HCT116 (cell line): ENCODE measurements around the gene TAGLN2. TPM values are rescaled to one million over a fixed set of nuclear protein-coding genes. Genes with fewer than 3 reads are reported as not detected.

Source experiments
- ATAC-seq: fragments of 200-7000 bp; cut with Tn5 transposase; 2 replicates; pipeline ENCODE4 v1.9.1; 2020; ENCODE audit warnings: mild to moderate bottlenecking, moderate library complexity
- BruUV-seq: library from RNA; stranded (reverse); fragments of 400-500 nt; replicated peaks from 2 replicates; lab custom pipeline; 2021; lab: Mats Ljungman, UMichigan
- CTCF ChIA-PET: fragments of 300-600 bp; sonication (Branson Sonifier 250); formaldehyde crosslinking; loops from one replicate; lab custom pipeline; 2021; ENCODE audit warnings: antibody characterized with exemption; lab: Charles Lee
- POLR2A ChIA-PET: fragments of 300-600, 350-600 bp; sonication (Branson Sonifier 250); formaldehyde crosslinking; loops from one replicate; lab custom pipeline; 2021; ENCODE audit warnings: antibody characterized with exemption; lab: Charles Lee
- RAD21 ChIA-PET, 2 experiments: fragments of 300-600 bp; sonication (Branson Sonifier 250); formaldehyde crosslinking; loops; one replicate each; lab custom pipeline; 2023; ENCODE audit warnings: low total read pairs in 2 of 2; ENCODE audit not compliant: uncharacterized antibody in 2 of 2, unreplicated experiment in 2 of 2, low non-redundant PET in 1 of 2; lab: Charles Lee
- DNase-seq: peaks from one replicate; pipeline ENCODE4 v3.0.0-alpha.2; 2010; ENCODE audit warnings: low read depth, low spot score
- H2AFZ ChIP-seq: fragments of 200-600 bp; shearing (Covaris generic), sonication (generic); 2 replicates; pipeline ENCODE4 v1.6.1; 2017; ENCODE audit warnings: low read depth, mixed run types, mixed read lengths, antibody characterized with exemption, low read length; ENCODE audit not compliant: poor library complexity, severe bottlenecking
- H3K27ac ChIP-seq: 2 replicates; pipeline ENCODE4 v1.5.1; 2012; ENCODE audit warnings: low read depth, low read length
- H3K27me3 ChIP-seq: fragments of 200-600 bp; sonication (generic); 2 replicates; pipeline ENCODE4 v1.6.1; 2016; ENCODE audit warnings: mixed run types, low read length, mixed read lengths; ENCODE audit not compliant: insufficient read depth
- H3K36me3 ChIP-seq, 2 experiments: fragments of 200-500 bp in 1 of 2; fragments of 200-600 bp in 1 of 2; sonication (Bioruptor generic) in 1 of 2; sonication (generic) in 1 of 2; 2 replicates each; pipeline versions ENCODE4 v1.5.1 to v1.6.1; 2014 to 2016; ENCODE audit warnings: low read length in 2 of 2, inconsistent platforms in 1 of 2, mixed read lengths in 1 of 2, mixed run types in 1 of 2; ENCODE audit not compliant: insufficient read depth in 2 of 2, control insufficient read depth in 1 of 2
- H3K4me1 ChIP-seq, 2 experiments: fragments of 200-600 bp in 1 of 2; sonication (generic) in 1 of 2; 2 replicates each; pipeline versions ENCODE4 v1.5.1 to v1.6.1; 2012 to 2017; ENCODE audit warnings: low read length in 2 of 2, inconsistent platforms in 1 of 2, mild to moderate bottlenecking in 1 of 2, mixed read lengths in 1 of 2, mixed run types in 1 of 2, moderate library complexity in 1 of 2; ENCODE audit not compliant: insufficient read depth in 2 of 2, control insufficient read depth in 1 of 2
- H3K4me2 ChIP-seq: fragments of 200-600 bp; sonication (generic); 2 replicates; pipeline ENCODE4 v1.6.1; 2017; ENCODE audit warnings: mixed run types, low read length, mixed read lengths
- H3K4me3 ChIP-seq, 2 experiments: fragments of 200-600 bp in 1 of 2; sonication (generic) in 1 of 2; replicated peaks in 1 of 2; 2 replicates each; pipeline ENCODE4 v1.5.1; 2011 to 2016; ENCODE audit warnings: low read length in 2 of 2, control low read depth in 1 of 2, low read depth in 1 of 2, mild to moderate bottlenecking in 1 of 2, mixed read lengths in 1 of 2, mixed run types in 1 of 2
- H3K79me2 ChIP-seq: fragments of 200-600 bp; sonication (generic); 2 replicates; pipeline ENCODE4 v1.6.1; 2017; ENCODE audit warnings: mild to moderate bottlenecking, mixed run types, low read length, moderate library complexity, mixed read lengths; ENCODE audit not compliant: insufficient read depth
- H3K9ac ChIP-seq: fragments of 200-600 bp; sonication (generic); 2 replicates; pipeline ENCODE4 v1.6.1; 2016; ENCODE audit warnings: low read length, mixed read lengths
- H3K9me2 ChIP-seq: fragments of 200-600 bp; sonication (generic), shearing (Covaris generic); 2 replicates; pipeline ENCODE4 v1.6.1; 2017; ENCODE audit warnings: mixed run types, mild to moderate bottlenecking, moderate library complexity; ENCODE audit not compliant: insufficient read depth
- H3K9me3 ChIP-seq, 2 experiments: fragments of 200-500 bp in 1 of 2; fragments of 200-600 bp in 1 of 2; sonication (Bioruptor generic) in 1 of 2; sonication (generic) in 1 of 2; 2 replicates each; pipeline ENCODE4 v1.6.1; 2014 to 2017; ENCODE audit warnings: low read length in 2 of 2, mixed read lengths in 2 of 2, inconsistent platforms in 1 of 2, low read depth in 1 of 2, mild to moderate bottlenecking in 1 of 2, mixed run types in 1 of 2, moderate library complexity in 1 of 2; ENCODE audit not compliant: control insufficient read depth in 1 of 2, insufficient read depth in 1 of 2
- H4K20me1 ChIP-seq: fragments of 200-600 bp; sonication (generic), shearing (Covaris generic); 2 replicates; pipeline ENCODE4 v1.6.1; 2017; ENCODE audit warnings: mixed run types, mild to moderate bottlenecking, moderate library complexity; ENCODE audit not compliant: insufficient read depth
- CBX3 ChIP-seq: IDR thresholded peaks from 2 replicates; pipeline ENCODE4 v1.6.1; 2012; ENCODE audit warnings: low read depth
- CEBPB ChIP-seq: IDR thresholded peaks from 2 replicates; pipeline ENCODE4 v1.6.1; 2012; ENCODE audit warnings: low read depth
- EZH2 ChIP-seq: fragments of 200-600 bp; sonication (generic); IDR thresholded peaks from 2 replicates; pipeline ENCODE4 v1.6.1; 2017; ENCODE audit warnings: antibody characterized with exemption, mixed run types
- EZH2phosphoT487 ChIP-seq: fragments of 200-600 bp; IDR thresholded peaks from 2 replicates; pipeline ENCODE4 v1.6.1; 2018; ENCODE audit warnings: antibody characterized with exemption, borderline replicate concordance
- FOSL1 ChIP-seq: IDR thresholded peaks from 2 replicates; pipeline ENCODE4 v1.6.1; 2012; ENCODE audit warnings: low read depth
- JUND ChIP-seq: IDR thresholded peaks from 2 replicates; pipeline ENCODE4 v1.6.1; 2012
- POLR2A ChIP-seq: IDR thresholded peaks from 2 replicates; pipeline ENCODE4 v1.7.0; 2011; ENCODE audit warnings: borderline replicate concordance; ENCODE audit not compliant: insufficient read depth, insufficient read length; ENCODE audit errors: extremely low read depth
- POLR2AphosphoS5 ChIP-seq: IDR thresholded peaks from 2 replicates; pipeline ENCODE4 v1.6.1; 2011; ENCODE audit warnings: mild to moderate bottlenecking, low read depth, low read length, moderate library complexity
- RAD21 ChIP-seq: IDR thresholded peaks from 2 replicates; pipeline ENCODE4 v1.6.1; 2012; ENCODE audit warnings: low read depth, mild to moderate bottlenecking
- SP1 ChIP-seq: IDR thresholded peaks from 2 replicates; pipeline ENCODE4 v1.6.1; 2012; ENCODE audit warnings: low read depth
- TCF7L2 ChIP-seq: IDR thresholded peaks from 2 replicates; pipeline ENCODE4 v1.7.0; 2011; ENCODE audit warnings: borderline replicate concordance, inconsistent platforms; ENCODE audit not compliant: insufficient read depth, insufficient read length; ENCODE audit errors: extremely low read depth
- ZFX ChIP-seq: fragments of 450-650 bp; IDR thresholded peaks from 2 replicates; pipeline ENCODE4 v1.6.1; 2017
- intact Hi-C: fragments of 100-400 bp; cut with micrococcal nuclease; formaldehyde crosslinking; loops from 2 replicates; pipeline ENCODE4 v1.10.0; 2022
- total RNA-seq: library from RNA; stranded (reverse); gene quantifications from one replicate; pipeline ENCODE4 v1.2.1, GENCODE V29; 2021; ENCODE audit not compliant: unreplicated experiment
- TF ChIP-seq, protein P1 (sequence below): IDR thresholded peaks from 2 replicates; pipeline ENCODE4 v1.6.1; 2011; ENCODE audit warnings: mild to moderate bottlenecking, low read length, moderate library complexity; ENCODE audit not compliant: insufficient replicate concordance; ENCODE audit errors: extremely low read depth
- TF ChIP-seq, protein P2 (sequence below): IDR thresholded peaks from 2 replicates; pipeline ENCODE4 v1.6.1; 2012
- TF ChIP-seq, protein P3 (sequence below): IDR thresholded peaks from 2 replicates; pipeline ENCODE4 v1.6.1; 2012; ENCODE audit warnings: low read depth
- TF ChIP-seq, protein P4 (sequence below), 3 experiments: fragments of 200-600 bp in 1 of 3; sonication (generic) in 1 of 3; IDR thresholded peaks in 2 of 3; conservative IDR thresholded peaks in 1 of 3; 2 replicates each; pipeline ENCODE4 v1.5.1; 2012 to 2017; ENCODE audit warnings: low read depth in 2 of 3, low read length in 2 of 3, antibody characterized with exemption in 1 of 3, borderline replicate concordance in 1 of 3, control low read depth in 1 of 3, mild to moderate bottlenecking in 1 of 3, mixed read lengths in 1 of 3, mixed run types in 1 of 3, moderate library complexity in 1 of 3; ENCODE audit not compliant: insufficient read depth in 1 of 3

TAGLN2 gene
- total RNA-seq, 1 experiment from 2014 or later: 127 TPM

GRCh38 chr1:159917533-159918351 is 7.6 kb downstream of the TAGLN2 start:
- H3K27me3 ChIP-seq: no peaks in the 10 kb centered on the region
- no peaks in the 10 kb centered on the region for H3K9me3 ChIP-seq
- no peak overlapping the region for H3K4me2 ChIP-seq
- H3K27ac ChIP-seq: no peak overlapping the region
- H3K9ac ChIP-seq: no peak overlapping the region
- no peak for ATAC-seq
- intact Hi-C loops: no loop called here
- peaks cover 19% of the 10 kb centered on the region for H3K79me2 ChIP-seq
- CTCF ChIA-PET: interaction anchor here (1.8 kb wide), 1 partner anchor 90 kb away, joined by 4 read pairs; no protein-coding TSS in a partner anchor
- H3K4me3 ChIP-seq: no peak overlapping the region
- POLR2A ChIA-PET: no interaction called here
- TF ChIP-seq, protein P1, sequence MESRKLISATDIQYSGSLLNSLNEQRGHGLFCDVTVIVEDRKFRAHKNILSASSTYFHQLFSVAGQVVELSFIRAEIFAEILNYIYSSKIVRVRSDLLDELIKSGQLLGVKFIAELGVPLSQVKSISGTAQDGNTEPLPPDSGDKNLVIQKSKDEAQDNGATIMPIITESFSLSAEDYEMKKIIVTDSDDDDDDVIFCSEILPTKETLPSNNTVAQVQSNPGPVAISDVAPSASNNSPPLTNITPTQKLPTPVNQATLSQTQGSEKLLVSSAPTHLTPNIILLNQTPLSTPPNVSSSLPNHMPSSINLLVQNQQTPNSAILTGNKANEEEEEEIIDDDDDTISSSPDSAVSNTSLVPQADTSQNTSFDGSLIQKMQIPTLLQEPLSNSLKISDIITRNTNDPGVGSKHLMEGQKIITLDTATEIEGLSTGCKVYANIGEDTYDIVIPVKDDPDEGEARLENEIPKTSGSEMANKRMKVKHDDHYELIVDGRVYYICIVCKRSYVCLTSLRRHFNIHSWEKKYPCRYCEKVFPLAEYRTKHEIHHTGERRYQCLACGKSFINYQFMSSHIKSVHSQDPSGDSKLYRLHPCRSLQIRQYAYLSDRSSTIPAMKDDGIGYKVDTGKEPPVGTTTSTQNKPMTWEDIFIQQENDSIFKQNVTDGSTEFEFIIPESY: no peak
- TF ChIP-seq FOSL1 (no peak), ZFX (no peak), TCF7L2 (no peak), EZH2 (no peak), CBX3 (no peak), EZH2phosphoT487 (no peak), CEBPB (no peak), RAD21 (no peak), SP1 (no peak), JUND (no peak), POLR2AphosphoS5 (no peak), POLR2A (no peak)
- TF ChIP-seq, protein P2, sequence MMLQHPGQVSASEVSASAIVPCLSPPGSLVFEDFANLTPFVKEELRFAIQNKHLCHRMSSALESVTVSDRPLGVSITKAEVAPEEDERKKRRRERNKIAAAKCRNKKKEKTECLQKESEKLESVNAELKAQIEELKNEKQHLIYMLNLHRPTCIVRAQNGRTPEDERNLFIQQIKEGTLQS: no peak
- TF ChIP-seq, protein P3, sequence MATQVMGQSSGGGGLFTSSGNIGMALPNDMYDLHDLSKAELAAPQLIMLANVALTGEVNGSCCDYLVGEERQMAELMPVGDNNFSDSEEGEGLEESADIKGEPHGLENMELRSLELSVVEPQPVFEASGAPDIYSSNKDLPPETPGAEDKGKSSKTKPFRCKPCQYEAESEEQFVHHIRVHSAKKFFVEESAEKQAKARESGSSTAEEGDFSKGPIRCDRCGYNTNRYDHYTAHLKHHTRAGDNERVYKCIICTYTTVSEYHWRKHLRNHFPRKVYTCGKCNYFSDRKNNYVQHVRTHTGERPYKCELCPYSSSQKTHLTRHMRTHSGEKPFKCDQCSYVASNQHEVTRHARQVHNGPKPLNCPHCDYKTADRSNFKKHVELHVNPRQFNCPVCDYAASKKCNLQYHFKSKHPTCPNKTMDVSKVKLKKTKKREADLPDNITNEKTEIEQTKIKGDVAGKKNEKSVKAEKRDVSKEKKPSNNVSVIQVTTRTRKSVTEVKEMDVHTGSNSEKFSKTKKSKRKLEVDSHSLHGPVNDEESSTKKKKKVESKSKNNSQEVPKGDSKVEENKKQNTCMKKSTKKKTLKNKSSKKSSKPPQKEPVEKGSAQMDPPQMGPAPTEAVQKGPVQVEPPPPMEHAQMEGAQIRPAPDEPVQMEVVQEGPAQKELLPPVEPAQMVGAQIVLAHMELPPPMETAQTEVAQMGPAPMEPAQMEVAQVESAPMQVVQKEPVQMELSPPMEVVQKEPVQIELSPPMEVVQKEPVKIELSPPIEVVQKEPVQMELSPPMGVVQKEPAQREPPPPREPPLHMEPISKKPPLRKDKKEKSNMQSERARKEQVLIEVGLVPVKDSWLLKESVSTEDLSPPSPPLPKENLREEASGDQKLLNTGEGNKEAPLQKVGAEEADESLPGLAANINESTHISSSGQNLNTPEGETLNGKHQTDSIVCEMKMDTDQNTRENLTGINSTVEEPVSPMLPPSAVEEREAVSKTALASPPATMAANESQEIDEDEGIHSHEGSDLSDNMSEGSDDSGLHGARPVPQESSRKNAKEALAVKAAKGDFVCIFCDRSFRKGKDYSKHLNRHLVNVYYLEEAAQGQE: no peak
- TF ChIP-seq, protein P4, sequence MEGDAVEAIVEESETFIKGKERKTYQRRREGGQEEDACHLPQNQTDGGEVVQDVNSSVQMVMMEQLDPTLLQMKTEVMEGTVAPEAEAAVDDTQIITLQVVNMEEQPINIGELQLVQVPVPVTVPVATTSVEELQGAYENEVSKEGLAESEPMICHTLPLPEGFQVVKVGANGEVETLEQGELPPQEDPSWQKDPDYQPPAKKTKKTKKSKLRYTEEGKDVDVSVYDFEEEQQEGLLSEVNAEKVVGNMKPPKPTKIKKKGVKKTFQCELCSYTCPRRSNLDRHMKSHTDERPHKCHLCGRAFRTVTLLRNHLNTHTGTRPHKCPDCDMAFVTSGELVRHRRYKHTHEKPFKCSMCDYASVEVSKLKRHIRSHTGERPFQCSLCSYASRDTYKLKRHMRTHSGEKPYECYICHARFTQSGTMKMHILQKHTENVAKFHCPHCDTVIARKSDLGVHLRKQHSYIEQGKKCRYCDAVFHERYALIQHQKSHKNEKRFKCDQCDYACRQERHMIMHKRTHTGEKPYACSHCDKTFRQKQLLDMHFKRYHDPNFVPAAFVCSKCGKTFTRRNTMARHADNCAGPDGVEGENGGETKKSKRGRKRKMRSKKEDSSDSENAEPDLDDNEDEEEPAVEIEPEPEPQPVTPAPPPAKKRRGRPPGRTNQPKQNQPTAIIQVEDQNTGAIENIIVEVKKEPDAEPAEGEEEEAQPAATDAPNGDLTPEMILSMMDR (IDR thresholded peaks at IDR 0.05 in 2 of 3, conservative IDR thresholded peaks at IDR 0.05 in 1 of 3; ENCODE audit: borderline replicate concordance in 1 of 3, insufficient read depth in 1 of 3, low read depth in 2 of 3, low read length in 2 of 3): no peak
- BruUV-seq: no TSS peak
- H3K9me2 ChIP-seq: no peaks in the 10 kb centered on the region
- no peak overlapping the region for H2AFZ ChIP-seq
- peaks cover 20 to 41% of the 10 kb centered on the region in 2 experiments for H3K4me1 ChIP-seq
- RAD21 ChIA-PET: no interaction called here
- DNase-seq: no peak
- H4K20me1 ChIP-seq: no peaks in the 10 kb centered on the region
- H3K36me3 ChIP-seq: peaks cover 7 to 14% of the 10 kb centered on the region in 2 experiments; a peak in 2 of 4 replicates
